NAMALWA (cell line): ENCODE measurements around the gene FRMD4A.
"Not testable (repeated sequence)": the region's sequence is repeated elsewhere in the genome, so short reads cannot be mapped to it uniquely, and the experiment has no call there.

ENCODE experiments used
- DNase-seq: peaks from one replicate; pipeline ENCODE4 v3.0.0-alpha.2; 2015; ENCODE audit warnings: low spot score

Gene FRMD4A

GRCh38 chr10:13844651-13845050 is 486.1 kb downstream of the FRMD4A start:
- DNase-seq, result no peak

- DNase-seq, result no peak
Measured at GRCh38 chr10:13842117-13842516, 488.6 kb downstream of the FRMD4A start.

- no peak for DNase-seq
Measured at GRCh38 chr10:13840036-13840435, 490.7 kb downstream of the FRMD4A start.

GRCh38 chr10:13839430-13839990 is 491.2 kb downstream of the FRMD4A start:
- no peak for DNase-seq

- no peak for DNase-seq
Measured at GRCh38 chr10:13839030-13839429, 491.7 kb downstream of the FRMD4A start.

GRCh38 chr10:13837966-13838365 is 492.8 kb downstream of the FRMD4A start:
- DNase-seq, result no peak

- no peak for DNase-seq
Measured at GRCh38 chr10:13834581-13835286, 496.0 kb downstream of the FRMD4A start.

- peak; percentile 33 for DNase-seq
Measured at GRCh38 chr10:13831711-13832141, 499.0 kb downstream of the FRMD4A start.

- DNase-seq, result no peak
Measured at GRCh38 chr10:13830385-13830784, 500.3 kb downstream of the FRMD4A start.

- DNase-seq, result no peak
Measured at GRCh38 chr10:13829790-13830189, 500.9 kb downstream of the FRMD4A start.

GRCh38 chr10:13828284-13828683 is 502.4 kb downstream of the FRMD4A start:
- not testable (repeated sequence) for DNase-seq

- DNase-seq, result no peak
Measured at GRCh38 chr10:13827076-13827797, 503.5 kb downstream of the FRMD4A start.

GRCh38 chr10:13823709-13824405 is 506.9 kb downstream of the FRMD4A start:
- no peak for DNase-seq

- DNase-seq, result no peak
Measured at GRCh38 chr10:13823096-13823708, 507.5 kb downstream of the FRMD4A start.

- DNase-seq, result no peak
Measured at GRCh38 chr10:13822490-13822889, 508.2 kb downstream of the FRMD4A start.

- no peak for DNase-seq
Measured at GRCh38 chr10:13820964-13821337, 509.8 kb downstream of the FRMD4A start.

GRCh38 chr10:13820119-13820963 is 510.4 kb downstream of the FRMD4A start:
- DNase-seq, result no peak

- DNase-seq, result no peak
Measured at GRCh38 chr10:13816195-13816925, 514.4 kb downstream of the FRMD4A start.

GRCh38 chr10:13815756-13816155 is 515.0 kb downstream of the FRMD4A start:
- DNase-seq, result no peak

GRCh38 chr10:13813550-13813949 is 517.2 kb downstream of the FRMD4A start:
- DNase-seq, result no peak

GRCh38 chr10:13812804-13813203 is 517.9 kb downstream of the FRMD4A start:
- no peak for DNase-seq
